ENCODE data around the gene NLGN3. TPM values are rescaled to one million over a fixed set of nuclear protein-coding genes. Genes with fewer than 3 reads are reported as not detected.

The NLGN3 gene
- total RNA-seq, 1 experiment from 2014 or later, result 0.28 TPM

GRCh38 chrX:71107245-71107644 is 37.4 kb upstream of the NLGN3 start:
- H3K36me3 ChIP-seq (ENCODE audit: control insufficient read depth, insufficient read depth, low read length), result no peaks in the 10 kb centered on the region
- no peak overlapping the region for H3K4me3 ChIP-seq (ENCODE audit: low read depth in 2 of 2, low read length in 2 of 2)
- BruUV-seq (replicated peaks), result no TSS peak
- ATAC-seq (no peak), DNase-seq (ENCODE audit: low read depth, low spot score) (no peak)
- ChIA-PET POLR2A (no interaction called here), CTCF (no interaction called here)
- no peaks in the 10 kb centered on the region for H3K9me3 ChIP-seq (ENCODE audit: control insufficient read depth, insufficient read depth, low read depth, low read length)
- H3K27ac ChIP-seq (ENCODE audit: low read length), result no peak overlapping the region
- H3K4me1 ChIP-seq (ENCODE audit: control insufficient read depth, insufficient read depth, low read length), result peaks cover 4% of the 10 kb centered on the region; the same call in 1 of the 2 replicates
- in situ Hi-C loops (cut with HindIII; ENCODE audit: low pct_unique_long_range_greater_than_20kb, low sequenced_read_pairs) (no loop called here), intact Hi-C loops (cut with micrococcal nuclease; ENCODE audit: unreplicated experiment) (no loop called here)
- TF ChIP-seq SIN3A (IDR thresholded peaks at IDR 0.05; ENCODE audit: borderline replicate concordance, insufficient read depth, low read depth, low read length) (no peak), POLR2AphosphoS5 (IDR thresholded peaks at IDR 0.05; ENCODE audit: low read depth, low read length) (no peak), CTCF (IDR thresholded peaks at IDR 0.05) (no peak), TCF7L2 (IDR thresholded peaks at IDR 0.05; ENCODE audit: low read depth, low read length) (no peak)
- TF ChIP-seq, protein P1, sequence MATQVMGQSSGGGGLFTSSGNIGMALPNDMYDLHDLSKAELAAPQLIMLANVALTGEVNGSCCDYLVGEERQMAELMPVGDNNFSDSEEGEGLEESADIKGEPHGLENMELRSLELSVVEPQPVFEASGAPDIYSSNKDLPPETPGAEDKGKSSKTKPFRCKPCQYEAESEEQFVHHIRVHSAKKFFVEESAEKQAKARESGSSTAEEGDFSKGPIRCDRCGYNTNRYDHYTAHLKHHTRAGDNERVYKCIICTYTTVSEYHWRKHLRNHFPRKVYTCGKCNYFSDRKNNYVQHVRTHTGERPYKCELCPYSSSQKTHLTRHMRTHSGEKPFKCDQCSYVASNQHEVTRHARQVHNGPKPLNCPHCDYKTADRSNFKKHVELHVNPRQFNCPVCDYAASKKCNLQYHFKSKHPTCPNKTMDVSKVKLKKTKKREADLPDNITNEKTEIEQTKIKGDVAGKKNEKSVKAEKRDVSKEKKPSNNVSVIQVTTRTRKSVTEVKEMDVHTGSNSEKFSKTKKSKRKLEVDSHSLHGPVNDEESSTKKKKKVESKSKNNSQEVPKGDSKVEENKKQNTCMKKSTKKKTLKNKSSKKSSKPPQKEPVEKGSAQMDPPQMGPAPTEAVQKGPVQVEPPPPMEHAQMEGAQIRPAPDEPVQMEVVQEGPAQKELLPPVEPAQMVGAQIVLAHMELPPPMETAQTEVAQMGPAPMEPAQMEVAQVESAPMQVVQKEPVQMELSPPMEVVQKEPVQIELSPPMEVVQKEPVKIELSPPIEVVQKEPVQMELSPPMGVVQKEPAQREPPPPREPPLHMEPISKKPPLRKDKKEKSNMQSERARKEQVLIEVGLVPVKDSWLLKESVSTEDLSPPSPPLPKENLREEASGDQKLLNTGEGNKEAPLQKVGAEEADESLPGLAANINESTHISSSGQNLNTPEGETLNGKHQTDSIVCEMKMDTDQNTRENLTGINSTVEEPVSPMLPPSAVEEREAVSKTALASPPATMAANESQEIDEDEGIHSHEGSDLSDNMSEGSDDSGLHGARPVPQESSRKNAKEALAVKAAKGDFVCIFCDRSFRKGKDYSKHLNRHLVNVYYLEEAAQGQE (IDR thresholded peaks at IDR 0.05; ENCODE audit: insufficient read depth in 1 of 2, low read depth in 2 of 2, low read length in 1 of 2), result no peak
- no peaks in the 10 kb centered on the region for H3K27me3 ChIP-seq (ENCODE audit: control insufficient read depth, insufficient read depth, low read length)

GRCh38 chrX:71107762-71108360 is 36.8 kb upstream of the NLGN3 start:
- H3K27me3 ChIP-seq (ENCODE audit: control insufficient read depth, insufficient read depth, low read length), result no peaks in the 10 kb centered on the region
- no peaks in the 10 kb centered on the region for H3K36me3 ChIP-seq (ENCODE audit: control insufficient read depth, insufficient read depth, low read length)
- ChIA-PET POLR2A (no interaction called here), CTCF (no interaction called here)
- H3K4me3 ChIP-seq (ENCODE audit: low read depth in 2 of 2, low read length in 2 of 2), result no peak overlapping the region
- ATAC-seq (no peak), DNase-seq (ENCODE audit: low read depth, low spot score) (no peak)
- H3K9me3 ChIP-seq (ENCODE audit: control insufficient read depth, insufficient read depth, low read depth, low read length), result no peaks in the 10 kb centered on the region
- TF ChIP-seq, protein P1 (IDR thresholded peaks at IDR 0.05; ENCODE audit: insufficient read depth in 1 of 2, low read depth in 2 of 2, low read length in 1 of 2), result no peak
- TF ChIP-seq SIN3A (IDR thresholded peaks at IDR 0.05; ENCODE audit: borderline replicate concordance, insufficient read depth, low read depth, low read length), result no peak
- no peak overlapping the region for H3K27ac ChIP-seq (ENCODE audit: low read length)
- no TSS peak for BruUV-seq (replicated peaks)
- in situ Hi-C loops (cut with HindIII; ENCODE audit: low pct_unique_long_range_greater_than_20kb, low sequenced_read_pairs) (no loop called here), intact Hi-C loops (cut with micrococcal nuclease; ENCODE audit: unreplicated experiment) (no loop called here)
- H3K4me1 ChIP-seq (ENCODE audit: control insufficient read depth, insufficient read depth, low read length), result peaks cover 4% of the 10 kb centered on the region; the same call in 1 of the 2 replicates

Data from Panc1 (cell line).